Measurements from ENCODE around the gene SYNE2.
"Not testable (repeated sequence)": the region's sequence is repeated elsewhere in the genome, so short reads cannot be mapped to it uniquely, and the experiment has no call there.

Gene SYNE2

DNA sequence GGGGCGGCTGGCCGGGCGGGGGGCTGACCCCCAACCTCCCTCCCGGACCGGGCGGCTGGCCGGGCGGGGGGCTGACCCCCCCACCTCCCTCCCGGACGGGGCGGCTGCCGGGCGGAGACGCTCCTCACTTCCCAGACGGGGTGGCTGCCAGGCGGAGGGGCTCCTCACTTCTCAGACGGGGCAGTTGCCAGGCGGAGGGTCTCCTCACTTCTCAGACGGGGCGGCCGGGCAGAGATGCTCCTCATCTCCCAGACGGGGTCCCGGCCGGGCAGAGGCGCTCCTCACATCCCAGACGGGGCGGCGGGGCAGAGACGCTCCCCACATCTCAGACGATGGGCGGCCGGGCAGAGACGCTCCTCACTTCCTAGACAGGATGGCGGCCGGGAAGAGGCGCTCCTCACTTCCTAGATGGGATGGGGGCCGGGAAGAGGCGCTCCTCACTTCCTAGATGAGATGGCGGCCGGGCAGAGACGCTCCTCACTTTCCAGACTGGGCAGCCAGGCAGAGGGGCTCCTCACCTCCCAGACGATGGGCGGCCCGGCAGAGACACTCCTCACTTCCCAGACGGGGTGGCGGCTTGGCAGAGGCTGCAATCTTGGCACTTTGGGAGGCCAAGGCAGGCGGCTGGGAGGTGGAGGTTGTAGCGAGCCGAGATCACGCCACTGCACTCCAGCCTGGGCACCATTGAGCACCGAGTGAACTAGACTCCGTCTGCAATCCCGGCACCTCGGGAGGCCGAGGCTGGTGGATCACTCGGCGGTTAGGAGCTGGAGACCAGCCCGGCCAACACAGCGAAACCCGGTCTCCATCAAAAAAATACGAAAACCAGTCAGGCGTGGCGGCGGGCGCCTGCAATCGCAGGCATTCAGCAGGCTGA is 185.3 kb downstream of the SYNE2 start:
- not testable (repeated sequence) for DNase-seq

- no peak for DNase-seq
These were observed 186.2 kb downstream of the SYNE2 start for GRCh38 chr14:64038841-64039542.

GRCh38 chr14:64040044-64040443 is 187.2 kb downstream of the SYNE2 start:
- no peak for DNase-seq

- DNase-seq = not testable (repeated sequence)
These were observed 190.5 kb downstream of the SYNE2 start for GRCh38 chr14:64043296-64043695.

DNA sequence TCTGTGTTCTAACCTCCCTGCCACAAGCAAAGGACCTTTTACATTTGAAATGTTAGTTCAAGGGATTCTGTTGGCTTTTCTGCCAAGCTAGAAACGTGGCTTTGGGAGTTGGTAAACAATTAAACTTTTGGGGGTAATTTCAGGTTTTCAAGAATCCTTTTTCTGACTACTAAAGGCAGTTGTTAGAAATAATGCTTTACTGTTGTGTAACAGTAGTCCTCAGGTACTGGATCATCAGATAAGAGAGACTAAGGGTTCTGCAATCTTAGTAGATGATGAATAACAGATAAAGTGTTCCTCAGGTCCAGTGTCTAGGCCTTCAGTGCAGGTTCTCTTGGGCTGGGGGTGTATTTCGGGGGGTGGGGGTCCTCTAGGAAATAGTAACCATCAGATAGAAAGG is 192.3 kb downstream of the SYNE2 start:
- DNase-seq = no peak

GRCh38 chr14:64049616-64050381 is 197.0 kb downstream of the SYNE2 start:
- DNase-seq = no peak

DNA sequence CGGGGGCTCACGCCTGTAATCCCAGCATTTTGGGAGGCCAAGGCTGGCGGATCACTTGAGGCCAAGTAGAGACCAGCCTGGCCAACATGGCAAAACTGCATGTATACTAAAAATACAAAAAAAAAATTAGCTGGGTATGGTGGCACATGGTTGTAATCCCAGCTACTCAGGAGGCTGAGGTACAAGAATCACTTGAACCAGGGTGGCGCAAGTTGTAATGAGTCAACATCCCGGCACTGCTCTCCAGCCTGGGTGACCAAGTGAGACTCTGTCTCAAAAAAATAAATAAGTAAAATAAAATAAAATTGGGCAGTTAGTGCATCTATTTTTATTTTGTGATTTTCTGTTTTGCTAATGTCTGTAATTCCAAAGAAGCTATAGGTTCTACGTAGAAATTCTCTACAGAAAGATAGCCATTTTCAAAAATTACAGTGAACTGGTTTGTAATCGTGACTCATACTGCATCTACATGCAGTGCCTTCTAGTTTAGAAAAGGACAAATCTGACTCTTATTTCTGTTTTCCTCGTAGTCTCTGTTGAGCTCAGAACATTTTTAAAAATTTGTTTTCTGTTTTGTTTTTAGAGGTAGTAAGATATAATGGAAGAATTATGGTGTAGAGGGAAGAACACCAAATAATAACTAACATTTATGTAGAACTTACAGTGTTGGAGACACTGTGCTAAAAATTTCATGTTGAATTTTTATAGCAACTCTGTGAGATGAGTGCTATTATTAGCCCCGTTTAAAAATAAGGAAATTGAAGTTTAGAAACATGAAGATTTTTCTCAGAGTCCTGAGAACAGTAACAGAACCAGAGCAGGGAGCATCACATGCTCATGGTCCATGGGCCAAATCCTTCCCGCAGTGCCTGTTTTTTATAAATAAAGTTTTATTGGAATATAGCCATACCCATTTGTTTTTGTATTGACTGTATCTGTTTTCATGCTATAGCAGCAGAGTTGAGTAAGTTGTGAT is 201.2 kb downstream of the SYNE2 start:
- DNase-seq = no peak

GRCh38 chr14:64059454-64060198 is 206.8 kb downstream of the SYNE2 start:
- DNase-seq = no peak

- no peak for DNase-seq
These were observed 207.4 kb downstream of the SYNE2 start for GRCh38 chr14:64060199-64060545.

DNA sequence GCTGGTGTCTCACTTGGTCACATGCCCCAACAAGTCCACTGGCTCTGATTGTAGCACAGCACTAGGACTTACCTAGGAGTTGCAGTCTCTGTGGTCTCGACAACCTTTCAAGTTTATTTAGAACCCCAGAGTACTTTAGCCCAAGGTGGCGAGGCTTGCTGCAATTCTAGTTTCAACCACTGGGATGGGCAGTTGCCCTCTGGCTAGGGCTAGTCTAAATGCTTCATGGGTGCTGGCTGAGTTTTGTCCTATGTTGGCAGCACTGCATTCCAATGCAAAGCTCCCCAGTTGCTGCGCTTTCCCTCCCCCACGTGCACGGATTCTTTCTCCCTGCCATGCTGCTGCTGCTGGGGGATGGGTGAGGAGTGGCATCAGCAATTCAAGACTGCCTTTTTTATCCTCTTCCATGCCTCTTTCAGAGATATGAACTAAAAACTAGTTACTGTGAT is 207.9 kb downstream of the SYNE2 start:
- DNase-seq = peak in 1 of 2 experiments; percentile 21

GRCh38 chr14:64061115-64061514 is 208.3 kb downstream of the SYNE2 start:
- DNase-seq = no peak

DNA sequence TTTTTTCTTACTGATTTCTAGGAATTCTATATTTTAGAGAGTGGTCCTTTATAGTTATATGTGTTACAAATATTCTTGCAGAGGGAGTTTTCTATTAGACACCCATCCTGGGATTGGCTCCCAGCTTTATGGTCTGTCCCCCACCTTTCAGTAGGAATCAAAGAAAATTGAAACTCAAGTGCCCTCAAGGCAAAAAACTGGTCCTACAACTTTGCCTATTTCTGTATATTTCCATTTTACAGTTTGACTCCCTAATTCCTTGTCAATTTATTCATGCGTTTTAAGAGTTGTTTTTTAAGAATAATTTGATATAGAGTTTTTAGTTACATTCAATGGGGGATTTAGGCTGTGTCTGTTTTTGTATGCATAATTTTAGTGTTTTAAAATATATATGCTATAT is 208.9 kb downstream of the SYNE2 start:
- no peak for DNase-seq

- no peak for DNase-seq
These were observed 209.7 kb downstream of the SYNE2 start for GRCh38 chr14:64062381-64063115.

DNA sequence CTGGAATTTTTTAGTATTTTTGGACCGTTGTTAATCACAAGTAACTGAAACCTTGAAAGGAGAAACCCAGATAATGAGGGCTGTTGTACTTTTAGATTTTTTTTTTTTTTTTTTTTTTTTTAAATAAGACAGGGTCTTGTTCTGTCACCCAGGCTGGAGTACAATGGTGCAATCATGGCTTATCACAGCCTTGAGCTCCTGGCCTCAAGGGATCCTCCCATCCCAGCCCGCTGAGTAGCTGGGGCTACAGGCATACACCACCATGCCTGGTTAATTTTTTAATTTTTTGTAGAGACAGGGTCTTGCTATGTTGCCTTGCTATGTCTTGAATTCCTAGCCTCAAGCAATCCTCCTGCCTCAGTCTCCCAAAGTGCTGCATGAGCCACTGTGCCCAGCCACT is 211.6 kb downstream of the SYNE2 start:
- no peak for DNase-seq

GRCh38 chr14:64069634-64070359 is 217.0 kb downstream of the SYNE2 start:
- DNase-seq = no peak

GRCh38 chr14:64074961-64075612 is 222.3 kb downstream of the SYNE2 start:
- DNase-seq = no peak

DNA sequence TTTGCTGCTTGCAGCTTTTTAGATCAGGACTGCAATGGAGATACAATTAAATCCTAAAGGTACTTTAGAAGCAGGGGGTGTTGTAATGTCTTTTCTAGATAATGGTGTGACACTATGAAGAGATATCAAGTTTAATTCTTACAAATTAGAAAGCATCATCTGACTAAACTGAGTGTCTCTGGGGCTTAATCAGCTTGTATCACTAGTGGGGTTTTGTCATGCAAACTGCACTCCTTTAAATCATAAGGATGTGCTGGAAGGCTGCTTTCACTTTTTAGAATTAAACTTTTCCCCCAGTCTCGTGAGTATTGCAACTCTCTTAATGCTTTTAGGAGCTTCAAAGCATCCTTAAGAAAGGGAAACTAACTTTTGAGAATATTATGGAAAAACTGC is 222.8 kb downstream of the SYNE2 start:
- DNase-seq = no peak

GRCh38 chr14:64080452-64080851 is 227.6 kb downstream of the SYNE2 start:
- DNase-seq = no peak

DNA sequence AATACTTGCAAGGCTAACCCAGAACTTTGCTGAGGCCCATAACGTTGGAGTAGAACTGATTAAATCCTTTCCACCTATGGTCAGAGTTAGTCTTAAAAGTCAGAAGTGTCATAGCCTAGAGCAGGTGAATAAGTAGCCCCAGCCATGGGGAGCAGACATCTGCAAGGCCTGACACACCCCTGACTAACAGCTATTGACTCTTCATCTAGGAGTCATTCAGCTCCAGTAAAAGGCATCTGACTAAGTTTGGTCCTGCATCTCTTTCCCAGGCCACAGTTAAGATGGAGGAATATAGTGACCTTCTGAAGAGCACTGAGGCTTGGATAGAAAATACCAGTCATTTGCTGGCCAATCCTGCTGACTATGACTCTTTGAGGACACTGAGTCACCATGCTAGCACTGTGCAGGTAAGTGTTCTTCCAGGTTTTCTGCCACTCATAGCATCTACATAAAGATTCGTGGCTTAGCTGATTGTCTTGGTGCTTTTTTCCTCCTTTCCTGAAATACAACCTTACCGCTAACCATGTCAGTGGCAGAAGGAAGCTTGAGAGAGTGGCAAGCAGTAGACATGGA is 228.5 kb downstream of the SYNE2 start:
- no peak for DNase-seq
